Sigmoid colon (tissue), 7 donors: ENCODE measurements around the gene PPARA. TPM values are rescaled to one million over a fixed set of nuclear protein-coding genes. Genes with fewer than 3 reads are reported as not detected.
"Not testable (repeated sequence)": the region's sequence is repeated elsewhere in the genome, so short reads cannot be mapped to it uniquely, and the experiment has no call there.

Experiments used
- DNase-seq: peaks from one replicate; pipeline ENCODE4 v3.0.0-alpha.2; 2019
- H3K27ac ChIP-seq, 4 donors: fragments of 200-600 bp; sonication (generic); one replicate each; pipeline ENCODE4 v1.5.1; 2016 to 2019; ENCODE audit warnings: mild to moderate bottlenecking in 1 of 4
- H3K27me3 ChIP-seq, 3 donors: fragments of 200-600 bp; sonication (generic); one replicate each; pipeline ENCODE4 v1.5.1; 2019; ENCODE audit warnings: mild to moderate bottlenecking in 1 of 3
- H3K36me3 ChIP-seq, 4 donors: fragments of 200-600 bp; sonication (generic); one replicate each; pipeline ENCODE4 v1.5.1; 2016 to 2019
- H3K4me1 ChIP-seq, 4 donors: fragments of 200-600 bp; sonication (generic); one replicate each; pipeline ENCODE4 v1.5.1; 2017 to 2019
- H3K4me3 ChIP-seq, 4 donors: fragments of 200-600 bp; sonication (generic); one replicate each; pipeline ENCODE4 v1.5.1; 2017 to 2019; ENCODE audit warnings: mild to moderate bottlenecking in 2 of 4, moderate library complexity in 1 of 4
- H3K9me3 ChIP-seq, 4 donors: fragments of 200-600 bp in 3 of 4; sonication (generic) in 3 of 4; one replicate each; pipeline versions ENCODE4 v1.5.1 to v1.6.1; 2013 to 2019
- CTCF ChIP-seq, 4 experiments: fragments of 450-650 bp in 3 of 4; fragments of 200-600 bp in 1 of 4; IDR thresholded peaks; one replicate each; pipeline ENCODE4 v1.5.1; 2016 to 2019; ENCODE audit warnings: antibody characterized with exemption in 4 of 4, mild to moderate bottlenecking in 3 of 4, moderate library complexity in 2 of 4
- EP300 ChIP-seq, 4 donors: sonication (generic); formaldehyde crosslinking; IDR thresholded peaks; one replicate each; pipeline ENCODE4 v1.6.1; 2017; ENCODE audit warnings: antibody characterized with exemption in 4 of 4
- POLR2A ChIP-seq, 2 donors: fragments of 450-650 bp; IDR thresholded peaks; one replicate each; pipeline ENCODE4 v1.6.1; 2016; ENCODE audit warnings: antibody characterized with exemption in 2 of 2, mild to moderate bottlenecking in 2 of 2, moderate library complexity in 2 of 2
- POLR2AphosphoS5 ChIP-seq, 4 donors: sonication (generic); formaldehyde crosslinking; IDR thresholded peaks; one replicate each; pipeline ENCODE4 v1.6.1; 2017; ENCODE audit warnings: antibody characterized with exemption in 4 of 4
- WGBS, 2 donors: extraction: QIAGEN DNeasy Blood & Tissue Kit; methylation state at CpG; one replicate each; pipeline ENCODE4 v1.1.7; 2013; 5-methylcytosine and 5-hydroxymethylcytosine counted together
- intact Hi-C: fragments of 100-400 bp; cut with DNase I; formaldehyde crosslinking; loops from one replicate; pipeline ENCODE4 v1.15.1; 2023
- polyA plus RNA-seq, 3 donors: library from polyadenylated mRNA; stranded (reverse); fragments of 200-250 nt; gene quantifications; one replicate each; pipeline ENCODE4 v1.2.3, GENCODE V29; 2013
- total RNA-seq, 4 donors: library from RNA; depleted of rRNA; stranded (reverse); fragments of >200 nt; gene quantifications; one replicate each; pipeline ENCODE4 v1.1.0, GENCODE V29; 2016
- donor health status: healthy with polysubstance abuse.
- donor health status: Bipolar disorder and iron deficiency.
- donor health status: healthy.

PPARA gene
- total and polyA plus RNA-seq, 7 donors: 7.8 to 22.7 (median 20.1) TPM

GRCh38 chr22:46137218-46137766, 13.0 kb upstream of the PPARA start:
- Histone ChIP-seq H3K4me3 (no peak overlapping the region), H3K36me3 (no peaks in the 10 kb centered on the region), H3K27ac (no peak overlapping the region), H3K4me1 (peaks cover 0 to 12% (median 9%) of the 10 kb centered on the region in 4 donors), H3K9me3 (no peaks in the 10 kb centered on the region), H3K27me3 (no peaks in the 10 kb centered on the region)
- no peak for TF ChIP-seq POLR2A (IDR thresholded peaks at IDR 0.05)
- no peak for TF ChIP-seq EP300 (IDR thresholded peaks at IDR 0.05)
- TF ChIP-seq CTCF (IDR thresholded peaks at IDR 0.05): no peak
- no peak for TF ChIP-seq POLR2AphosphoS5 (IDR thresholded peaks at IDR 0.05)
- WGBS, 2 donors: 89 to 91% methylated on average over 14 of the region's 14 CpGs
- no peak for DNase-seq
- intact Hi-C loops: no loop called here

GRCh38 chr22:46138058-46138797, 12.1 kb upstream of the PPARA start:
- Histone ChIP-seq H3K4me1 (peaks cover 0 to 12% (median 9%) of the 10 kb centered on the region in 4 donors), H3K27ac (peak overlapping the region in 1 of 4 donors; percentile 66), H3K4me3 (no peak overlapping the region), H3K9me3 (no peaks in the 10 kb centered on the region), H3K36me3 (no peaks in the 10 kb centered on the region), H3K27me3 (no peaks in the 10 kb centered on the region)
- TF ChIP-seq EP300 (IDR thresholded peaks at IDR 0.05): no peak
- no peak for TF ChIP-seq POLR2A (IDR thresholded peaks at IDR 0.05)
- TF ChIP-seq CTCF (IDR thresholded peaks at IDR 0.05): no peak
- TF ChIP-seq POLR2AphosphoS5 (IDR thresholded peaks at IDR 0.05): no peak
- intact Hi-C loops: no loop called here
- 86 to 91% methylated on average over 14 of the region's 14 CpGs for WGBS, 2 donors
- no peak for DNase-seq

- H3K36me3 ChIP-seq, H3K4me3 ChIP-seq, intact Hi-C loops, DNase-seq, H3K9me3 ChIP-seq, H3K27me3 ChIP-seq: not testable (repeated sequence)
- 70 to 85% methylated on average over 9 of the region's 9 CpGs for WGBS, 2 donors
- peaks cover 0 to 12% (median 9%) of the 10 kb centered on the region in 4 donors for H3K4me1 ChIP-seq
- peak overlapping the region; percentile 54 to 66 (median 64) for H3K27ac ChIP-seq
Observed at GRCh38 chr22:46139417-46139816, 10.9 kb upstream of the PPARA start.

- DNase-seq: peak; percentile 67
- Histone ChIP-seq H3K4me1 (peaks cover 0 to 12% (median 9%) of the 10 kb centered on the region in 4 donors), H3K27me3 (no peaks in the 10 kb centered on the region), H3K36me3 (no peaks in the 10 kb centered on the region), H3K9me3 (no peaks in the 10 kb centered on the region), H3K4me3 (no peak overlapping the region), H3K27ac (peak overlapping the region; percentile 54 to 66 (median 64))
- intact Hi-C loops: no loop called here
- TF ChIP-seq POLR2AphosphoS5 (IDR thresholded peaks at IDR 0.05): no peak
- no peak for TF ChIP-seq CTCF (IDR thresholded peaks at IDR 0.05)
- no peak for TF ChIP-seq POLR2A (IDR thresholded peaks at IDR 0.05)
- TF ChIP-seq EP300 (IDR thresholded peaks at IDR 0.05): no peak
- WGBS, 2 donors: 82 to 87% methylated on average over 17 of the region's 17 CpGs
Observed at GRCh38 chr22:46139895-46140350, 10.4 kb upstream of the PPARA start.

GRCh38 chr22:46140989-46141928, 9.1 kb upstream of the PPARA start:
- intact Hi-C loops: no loop called here
- Histone ChIP-seq H3K27ac (no peak overlapping the region), H3K9me3 (no peaks in the 10 kb centered on the region), H3K27me3 (no peaks in the 10 kb centered on the region), H3K4me1 (peaks cover 0 to 12% (median 9%) of the 10 kb centered on the region in 4 donors), H3K36me3 (no peaks in the 10 kb centered on the region), H3K4me3 (no peak overlapping the region)
- TF ChIP-seq EP300 (IDR thresholded peaks at IDR 0.05): no peak
- no peak for TF ChIP-seq CTCF (IDR thresholded peaks at IDR 0.05)
- TF ChIP-seq POLR2A (IDR thresholded peaks at IDR 0.05): no peak
- no peak for TF ChIP-seq POLR2AphosphoS5 (IDR thresholded peaks at IDR 0.05)
- 83 to 86% methylated on average over 16 of the region's 16 CpGs for WGBS, 2 donors
- DNase-seq: peak; percentile 21
